GM19463 (cell line): ENCODE data around the gene RASAL1.
"Not testable (repeated sequence)": the region's sequence is repeated elsewhere in the genome, so short reads cannot be mapped to it uniquely, and the experiment has no call there.

Experiments
- ATAC-seq: cut with Tn5 transposase; IDR thresholded peaks from one replicate; pipeline ENCODE4 v1.9.1; 2021; ENCODE audit warnings: mild to moderate bottlenecking, moderate library complexity; ENCODE audit not compliant: unreplicated experiment

The RASAL1 gene

DNA sequence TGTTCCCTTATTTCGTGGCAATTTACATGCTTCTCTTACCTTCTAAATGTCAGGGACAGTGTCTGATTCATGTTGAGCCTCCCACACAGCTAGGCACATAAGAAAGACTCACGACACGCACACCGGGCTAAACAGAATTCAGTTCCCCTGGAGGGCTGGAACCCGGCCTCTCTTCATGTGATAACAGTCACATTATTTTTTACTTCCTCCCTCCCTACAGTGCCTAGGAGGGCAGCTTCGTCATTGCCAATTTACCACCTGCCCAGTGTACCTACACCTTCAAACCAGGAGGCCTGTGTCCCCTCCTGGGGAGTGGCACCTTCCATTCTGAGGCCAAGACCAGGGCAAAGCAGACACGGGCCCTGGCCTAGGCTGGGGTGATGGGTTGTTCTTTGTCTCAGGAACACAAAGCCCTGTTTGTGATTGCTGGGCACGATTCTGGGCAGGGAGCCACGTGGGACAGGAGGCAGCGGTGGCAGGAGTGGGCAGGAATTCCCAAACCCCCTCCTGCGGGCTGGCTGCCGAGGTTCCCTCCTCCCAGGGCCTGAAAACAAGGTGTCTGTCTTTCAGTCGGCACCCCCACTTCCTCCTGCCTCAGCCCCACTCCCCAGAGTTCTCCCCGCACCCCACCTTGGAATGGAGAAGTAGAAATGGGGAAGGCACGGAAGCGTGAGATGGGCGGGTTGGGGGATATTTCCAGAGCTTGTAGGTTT, 6.8 kb upstream of the RASAL1 start:
- ATAC-seq: no peak

DNA sequence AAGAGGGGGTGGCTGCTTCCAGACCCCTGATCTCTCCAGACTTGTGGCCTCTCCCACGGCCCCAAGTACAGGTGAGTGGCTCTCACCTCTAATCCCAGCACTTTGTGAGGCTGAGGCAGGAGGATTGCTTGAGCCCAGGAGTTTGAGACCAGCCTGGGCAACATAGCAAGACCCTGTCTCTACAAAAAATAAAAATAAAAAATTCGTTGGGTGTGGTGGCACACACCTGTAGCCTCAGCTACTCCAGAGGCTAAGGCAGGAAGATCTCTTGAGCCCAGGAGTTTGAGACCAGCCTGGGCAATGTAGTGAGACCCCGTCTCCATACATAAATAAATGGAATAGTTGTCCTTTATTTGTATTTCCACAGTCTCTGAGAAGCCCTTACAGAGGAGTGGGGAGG, 6.2 kb upstream of the RASAL1 start:
- ATAC-seq: not testable (repeated sequence)

DNA sequence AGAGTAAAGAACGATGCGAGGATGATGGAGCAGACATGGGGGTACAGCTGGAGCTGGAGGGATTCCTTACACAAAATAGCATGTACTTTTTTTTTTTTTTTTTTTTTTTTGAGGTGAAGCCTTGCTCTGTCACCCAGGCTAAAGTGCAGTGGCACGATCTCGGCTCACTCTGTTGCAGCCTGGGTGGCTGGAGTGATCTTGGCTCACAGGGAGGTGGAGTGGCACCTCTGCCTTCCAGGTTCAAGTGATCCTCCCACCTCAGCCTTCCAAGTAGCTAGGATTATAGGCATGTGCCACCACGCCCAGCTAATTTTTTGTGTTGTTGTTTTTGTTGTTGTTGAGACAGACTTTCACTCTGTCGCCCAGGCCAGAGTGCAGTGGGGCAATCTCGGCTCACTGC, 5.1 kb upstream of the RASAL1 start:
- ATAC-seq: no peak

DNA sequence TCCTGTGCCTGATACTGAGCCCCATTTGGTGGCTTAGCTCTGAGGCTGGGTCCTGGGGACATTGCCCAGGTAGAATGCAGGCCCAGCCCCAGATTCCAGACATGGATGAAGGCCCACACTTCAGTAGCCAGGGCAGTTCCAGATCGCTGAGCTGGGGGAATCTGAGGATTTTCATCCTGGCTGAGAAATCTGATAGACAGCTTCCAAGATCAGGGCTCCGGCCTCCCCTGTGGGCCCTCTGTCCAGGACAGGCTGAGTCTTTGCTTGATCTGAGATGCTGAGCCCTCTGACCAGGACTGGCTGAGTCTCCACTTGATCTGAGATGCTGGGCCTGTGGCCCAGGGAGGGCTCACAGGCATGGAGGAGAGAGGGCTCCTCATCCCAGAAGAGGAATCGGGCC, 3.3 kb upstream of the RASAL1 start:
- no peak for ATAC-seq

DNA sequence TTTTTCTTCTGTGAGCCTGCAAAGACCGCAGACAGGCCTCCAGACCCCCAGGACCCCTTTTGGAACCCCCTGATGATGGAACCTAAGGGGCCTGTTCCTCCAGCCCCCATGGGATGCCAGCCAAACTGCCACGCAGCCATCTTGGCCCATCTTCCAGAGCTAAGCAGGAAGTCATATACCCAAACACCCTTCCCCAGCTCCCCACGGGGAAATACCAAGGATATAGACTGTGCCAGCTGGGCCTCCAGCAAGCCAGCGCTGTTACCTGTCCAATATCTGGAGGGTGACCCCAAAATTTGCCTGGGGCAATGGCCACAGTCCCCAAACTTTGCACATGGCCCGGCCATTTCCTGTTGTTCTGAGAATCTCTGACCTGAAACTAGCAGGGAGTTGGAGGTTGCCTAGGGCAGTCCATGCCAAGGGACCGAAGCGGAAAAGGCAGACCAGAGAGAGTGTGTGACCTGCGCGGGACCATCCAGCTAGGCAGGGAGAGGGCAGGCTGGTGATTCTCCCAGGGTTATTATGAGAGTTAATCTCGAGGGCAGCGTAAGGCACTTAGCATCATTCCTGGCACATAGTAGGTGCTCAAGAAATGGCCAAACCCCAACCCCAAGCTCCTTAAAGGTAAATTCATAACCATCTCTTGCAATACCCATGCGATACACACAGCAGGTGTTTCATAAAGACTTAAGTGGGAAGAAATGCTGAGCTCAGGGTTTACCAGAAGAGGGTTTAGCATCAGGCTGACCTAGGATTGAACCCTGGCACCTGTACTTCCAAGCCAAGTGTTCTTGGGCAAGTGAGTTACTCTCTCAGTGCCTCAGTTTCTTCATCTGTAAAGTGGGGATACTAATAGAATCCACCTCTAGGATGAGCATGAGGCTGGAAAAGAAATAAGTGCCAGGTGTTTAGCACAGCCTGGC, 2.6 kb upstream of the RASAL1 start:
- ATAC-seq: no peak

DNA sequence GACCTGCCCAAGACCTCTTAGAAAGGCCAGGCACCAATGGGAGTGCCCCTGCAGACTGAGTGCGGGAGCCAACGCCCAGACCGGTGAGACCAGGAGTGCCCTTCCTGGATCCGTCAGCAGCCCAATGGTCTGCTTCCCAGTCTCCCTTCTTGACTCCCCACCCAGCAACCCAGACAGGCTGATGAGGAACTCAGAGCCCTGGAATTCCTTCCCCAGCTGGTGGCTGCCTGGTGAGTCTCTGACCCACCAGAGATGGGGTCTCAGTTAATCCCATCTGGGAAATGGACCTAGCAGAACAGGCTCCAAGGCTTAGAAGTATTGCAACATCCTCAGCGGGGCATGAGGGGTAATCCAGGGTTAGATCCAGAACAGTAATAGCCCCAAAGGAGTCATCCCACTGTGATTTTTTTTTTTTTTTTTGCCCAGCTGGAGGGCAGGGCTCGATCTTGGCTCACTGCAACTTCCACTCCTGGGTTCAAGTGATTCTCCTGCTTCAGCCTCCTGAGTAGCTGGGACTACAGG, 1.5 kb upstream of the RASAL1 start:
- ATAC-seq: no peak

DNA sequence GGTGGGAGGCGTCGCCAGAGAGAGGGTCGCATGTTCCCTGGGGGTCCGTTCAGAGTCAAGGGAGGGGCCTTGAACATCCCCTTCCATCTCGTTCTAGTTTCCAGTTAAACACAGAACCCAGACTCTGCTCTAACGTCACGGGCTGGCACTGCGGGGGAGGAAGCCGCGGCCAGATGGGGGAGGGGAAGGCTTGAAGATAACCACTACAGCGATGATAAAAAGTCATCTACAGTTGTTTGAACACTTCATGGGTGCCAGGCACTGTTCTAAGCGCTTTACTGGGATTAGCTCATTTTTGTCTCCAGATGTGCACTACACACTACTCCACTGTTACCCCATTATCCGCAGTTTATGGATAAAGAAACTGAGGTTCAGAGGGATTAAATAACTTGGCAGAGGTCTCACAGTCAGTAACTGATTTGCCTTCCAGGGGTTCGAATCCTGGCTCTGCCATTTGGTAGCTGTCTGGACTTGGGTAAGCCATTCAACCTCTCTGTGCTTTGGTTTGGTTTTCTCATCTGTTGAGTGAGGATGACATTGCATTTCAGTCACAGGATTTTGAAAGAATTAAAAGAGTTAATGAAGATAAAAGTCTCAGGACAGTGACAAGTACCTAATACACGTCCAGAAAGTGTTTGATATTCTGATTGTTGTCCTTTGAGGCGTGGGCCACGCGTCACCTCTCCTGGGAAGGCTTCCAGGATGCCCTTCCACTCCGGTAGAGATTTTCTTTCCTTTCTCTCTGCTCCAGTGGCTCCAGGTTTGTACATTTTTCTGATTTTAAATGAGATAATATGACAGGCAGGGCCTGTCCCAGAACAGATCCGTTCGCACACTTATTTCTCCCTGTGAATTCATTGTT, 798 bp upstream of the RASAL1 start:
- no peak for ATAC-seq

DNA sequence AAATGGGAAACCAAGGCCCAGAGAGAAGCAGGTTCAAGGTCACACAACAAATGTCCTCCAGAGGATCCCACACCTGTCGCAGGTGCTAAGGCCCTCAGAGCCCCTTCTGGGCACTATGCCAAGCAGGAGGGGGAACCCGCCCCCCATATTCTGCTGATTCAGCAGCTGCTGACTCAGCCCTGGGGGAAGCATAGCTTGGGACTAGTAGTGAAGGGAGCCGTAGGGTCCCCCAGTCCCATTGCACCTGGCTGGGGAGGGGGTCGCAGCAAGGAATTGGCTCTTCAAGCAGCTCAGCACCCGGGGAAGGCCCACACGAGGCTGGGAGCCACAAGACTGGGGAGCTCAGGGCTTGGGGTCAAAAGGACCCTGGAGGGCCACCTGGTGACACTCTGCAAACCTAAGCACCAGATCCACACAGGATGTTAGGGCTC, 1.0 kb downstream of the RASAL1 start:
- no peak for ATAC-seq

DNA sequence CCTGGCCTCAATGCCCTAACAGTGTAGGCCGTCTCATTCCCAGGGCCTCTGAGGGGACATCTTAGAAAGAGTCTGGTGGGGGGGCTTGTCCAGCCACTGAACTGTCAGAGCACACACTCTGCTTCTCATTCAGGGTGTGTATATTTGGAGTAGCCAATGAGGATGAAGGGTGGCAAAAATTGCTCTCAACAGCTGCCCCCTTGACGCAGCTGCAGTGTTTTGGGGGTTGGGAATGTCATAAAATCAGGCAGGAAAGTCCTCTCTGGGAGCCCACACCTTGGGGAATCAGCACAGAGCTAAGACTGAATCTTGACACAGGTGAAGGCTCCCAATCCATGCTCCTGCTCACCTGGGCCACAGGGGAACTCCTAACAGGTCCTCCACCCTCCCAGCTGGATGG, 1.5 kb downstream of the RASAL1 start:
- ATAC-seq: no peak

DNA sequence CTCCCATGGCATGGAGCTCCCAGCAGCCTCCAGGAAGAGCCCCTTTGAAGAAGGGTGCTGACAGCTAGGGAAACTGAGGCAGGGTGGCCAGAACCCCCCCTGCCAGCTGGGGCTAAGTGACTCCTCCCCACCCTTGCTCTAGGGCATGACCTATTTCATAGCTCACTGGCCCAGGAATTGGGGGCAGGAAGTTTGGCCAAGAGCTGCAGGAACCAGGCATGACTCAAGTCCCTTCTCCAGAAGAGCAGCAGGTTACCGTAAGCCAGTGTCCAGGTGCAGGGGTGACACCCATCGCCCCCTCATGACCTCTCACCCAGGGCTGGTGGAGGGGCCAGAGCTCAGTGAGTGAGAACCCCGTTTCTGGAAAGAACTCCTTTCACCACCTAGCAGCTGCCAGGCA, 1.9 kb downstream of the RASAL1 start:
- ATAC-seq: no peak

DNA sequence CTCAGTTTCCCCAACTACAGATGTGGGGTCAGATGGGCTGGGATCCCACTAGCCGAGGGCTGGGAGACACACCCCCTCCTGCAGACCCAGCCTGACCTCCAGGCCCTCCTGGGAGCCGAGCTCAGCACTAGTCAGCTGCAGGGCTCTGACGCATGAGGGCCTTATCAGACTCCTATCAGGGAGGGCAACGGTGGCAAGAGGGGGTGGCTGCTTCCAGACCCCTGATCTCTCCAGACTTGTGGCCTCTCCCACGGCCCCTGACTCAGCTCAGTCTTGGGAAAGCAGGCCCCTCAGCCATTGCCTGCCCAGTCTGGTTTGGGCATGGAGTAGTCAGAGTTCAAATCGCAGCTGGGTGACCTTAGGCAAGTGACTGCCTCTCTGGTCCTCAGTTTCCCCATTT, 2.5 kb downstream of the RASAL1 start:
- ATAC-seq: no peak

DNA sequence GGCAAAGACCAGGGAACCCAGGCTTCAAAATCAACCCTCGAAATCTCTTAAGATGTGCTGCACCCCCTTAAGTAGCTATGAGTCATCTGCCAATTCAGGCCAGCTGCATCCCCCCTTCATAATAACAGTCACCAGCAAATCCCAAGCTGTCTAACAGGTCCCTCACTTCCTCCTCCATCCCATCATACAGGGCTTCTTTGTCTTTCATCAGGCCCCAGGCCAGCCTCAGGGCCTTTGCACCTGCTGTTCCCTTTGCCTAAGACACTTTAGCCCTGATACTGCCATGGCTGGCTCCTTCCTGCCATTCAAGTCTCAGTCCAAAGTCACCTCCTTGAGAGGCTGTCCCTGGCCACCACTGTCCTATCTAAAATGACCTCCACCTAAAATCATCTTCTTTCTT, 4.0 kb downstream of the RASAL1 start:
- no peak for ATAC-seq

DNA sequence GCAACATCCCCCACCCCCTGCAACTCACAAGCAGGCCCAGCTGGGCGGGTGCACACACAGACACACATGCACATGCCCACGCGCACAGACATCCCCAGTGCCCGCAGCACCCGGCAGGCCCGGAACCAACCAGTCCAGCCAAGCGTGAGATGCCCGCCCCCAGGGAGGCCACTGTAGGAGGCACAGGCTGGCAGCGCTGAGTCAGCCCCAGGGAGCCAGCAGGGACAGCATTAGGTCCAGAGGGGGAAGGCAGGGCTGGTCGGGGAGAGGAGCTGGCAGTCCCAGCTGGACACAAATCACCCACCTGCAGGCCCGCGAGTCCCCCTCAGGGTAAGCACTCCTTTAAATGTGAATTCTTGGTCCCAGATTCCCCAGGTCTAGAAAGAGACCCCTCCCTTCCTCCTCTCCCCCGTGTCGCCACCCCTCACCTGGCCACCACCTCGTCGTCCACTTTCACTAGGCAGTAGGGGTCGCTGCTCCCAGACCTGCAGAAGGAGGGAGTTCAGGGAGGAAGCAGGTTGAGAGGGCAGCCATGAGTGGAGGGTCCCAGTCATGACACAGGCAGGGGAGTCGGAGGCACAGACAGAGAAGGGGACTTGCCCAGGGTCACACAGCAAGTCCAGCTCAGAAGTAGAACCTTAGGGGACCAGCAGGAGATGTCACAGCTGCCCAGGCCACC, 5.0 kb downstream of the RASAL1 start:
- no peak for ATAC-seq

DNA sequence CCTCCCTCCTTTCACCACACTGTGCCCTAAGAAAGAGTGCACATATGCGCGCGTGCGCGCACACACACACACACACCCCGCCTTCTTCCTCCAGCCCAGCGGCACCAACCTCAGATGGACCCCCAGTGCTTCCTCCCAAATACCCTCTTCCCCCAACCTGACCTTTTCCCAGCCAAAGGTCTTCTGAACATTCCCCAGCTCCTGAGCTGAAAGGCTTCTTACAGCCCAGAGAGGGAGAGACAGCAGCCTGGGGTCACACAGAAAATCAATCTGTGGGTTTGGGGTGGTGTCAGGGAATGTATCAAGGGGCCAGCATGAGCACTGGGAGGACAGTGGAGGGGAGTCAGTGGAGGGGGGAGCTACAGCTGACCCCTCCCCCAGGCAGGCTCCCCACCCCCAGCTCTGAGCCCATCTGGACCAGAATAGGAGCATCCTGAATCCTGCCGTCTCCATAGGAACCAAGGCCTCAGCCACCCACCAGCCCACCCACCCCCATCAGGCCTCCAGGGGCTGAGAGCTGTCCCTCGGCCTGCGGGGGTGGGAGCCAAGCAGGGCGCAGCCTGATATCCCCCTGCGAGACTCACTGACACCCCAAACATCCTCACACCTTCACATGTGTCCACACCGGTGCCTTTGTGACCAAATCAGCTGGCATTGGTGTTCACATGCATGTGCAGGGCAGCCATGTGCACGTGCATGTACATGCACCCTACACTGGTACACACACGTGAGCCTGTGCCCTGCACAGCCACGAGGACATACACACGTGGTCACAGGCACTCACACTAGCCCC, 5.7 kb downstream of the RASAL1 start:
- no peak for ATAC-seq

DNA sequence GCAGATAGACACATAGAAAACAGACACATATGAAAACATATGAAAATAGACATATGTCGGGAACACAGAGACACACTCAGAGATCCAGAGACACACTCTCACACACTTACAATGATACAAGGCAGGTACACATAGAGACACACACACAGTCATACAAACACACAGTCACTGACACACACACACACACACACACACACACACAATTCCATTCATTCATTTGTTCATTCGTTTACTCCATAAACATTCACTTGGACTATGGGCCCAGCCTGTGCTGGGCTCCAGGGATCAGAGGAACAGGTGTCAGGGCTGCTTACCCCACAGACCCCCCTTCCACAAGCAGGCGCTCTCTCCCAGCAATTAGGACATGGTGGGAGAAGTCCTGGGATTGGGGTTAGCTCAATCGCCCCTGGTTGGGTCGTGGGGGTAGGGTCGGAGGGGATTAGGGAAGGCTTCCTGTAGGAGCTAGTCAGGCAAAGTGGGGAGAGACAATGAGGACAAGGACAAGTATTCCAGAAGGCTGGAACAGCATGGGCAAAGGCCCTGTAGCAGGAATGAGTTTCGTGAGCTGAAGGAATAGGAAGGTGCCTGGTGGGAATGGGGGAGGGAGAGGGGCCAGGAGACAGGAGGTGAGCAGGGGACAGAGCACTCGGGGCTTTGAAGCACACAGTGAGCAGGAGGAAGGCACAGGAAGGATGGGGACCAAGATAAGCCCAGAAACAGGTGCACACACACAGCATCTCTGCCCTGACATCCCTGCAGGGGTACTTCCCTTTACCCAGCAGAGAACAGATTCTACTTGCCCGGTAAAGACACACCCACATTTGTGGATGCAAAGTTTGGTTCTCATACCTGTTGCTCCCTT, 6.5 kb downstream of the RASAL1 start:
- ATAC-seq: no peak

DNA sequence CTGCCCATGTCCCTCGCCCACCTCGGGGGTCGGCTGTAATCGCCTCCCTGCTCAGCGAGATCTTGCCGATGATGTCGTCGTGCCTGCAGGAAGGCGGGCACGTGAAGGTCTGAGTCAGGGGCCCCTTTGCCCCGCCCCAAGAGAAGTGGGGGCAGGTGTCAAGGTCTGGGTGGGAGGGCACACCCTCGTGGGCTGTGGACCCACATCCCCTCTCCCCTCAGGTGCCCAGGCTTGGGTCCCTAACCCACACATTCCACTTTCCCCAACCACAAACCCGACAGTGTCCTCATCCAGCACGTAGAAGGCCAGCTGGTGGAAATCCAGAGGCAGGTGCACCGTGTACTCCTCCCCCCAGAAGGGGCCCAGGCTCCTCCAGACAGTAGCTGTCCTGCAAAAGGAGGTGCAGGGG, 7.8 kb downstream of the RASAL1 start:
- ATAC-seq: no peak

DNA sequence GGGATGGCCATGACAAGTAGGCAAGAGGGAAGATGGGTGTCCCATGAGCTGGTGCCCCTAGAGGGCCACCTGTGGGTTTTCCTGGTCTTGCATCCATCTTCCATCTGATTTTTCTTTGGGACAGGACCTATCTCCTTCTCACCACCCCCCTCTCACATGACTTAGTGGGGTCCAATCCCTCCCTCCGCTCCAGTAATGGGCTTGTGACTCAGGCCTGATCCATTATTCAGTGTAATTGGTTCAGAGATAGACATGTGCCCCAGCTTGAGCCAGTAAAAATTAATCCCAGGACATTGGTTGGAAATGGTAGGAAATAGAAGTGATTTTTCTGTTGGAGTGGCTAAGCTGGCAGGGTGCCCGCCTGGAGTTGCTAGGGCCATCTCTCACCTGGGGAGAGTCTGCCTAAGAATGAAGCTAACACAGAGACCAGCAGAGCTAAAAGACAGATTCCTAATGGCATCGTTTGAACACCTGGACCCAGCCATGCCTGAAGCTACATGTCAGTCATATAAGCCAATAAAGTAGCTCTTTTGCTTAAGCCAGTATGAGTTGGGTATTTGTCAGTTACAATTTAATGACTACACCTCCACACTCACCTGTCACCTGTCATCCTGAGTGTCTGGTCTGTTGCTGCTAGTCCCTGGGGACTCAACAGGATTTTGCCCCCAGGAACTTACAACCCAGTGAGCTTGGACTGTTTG, 14.7 kb downstream of the RASAL1 start:
- ATAC-seq: no peak

DNA sequence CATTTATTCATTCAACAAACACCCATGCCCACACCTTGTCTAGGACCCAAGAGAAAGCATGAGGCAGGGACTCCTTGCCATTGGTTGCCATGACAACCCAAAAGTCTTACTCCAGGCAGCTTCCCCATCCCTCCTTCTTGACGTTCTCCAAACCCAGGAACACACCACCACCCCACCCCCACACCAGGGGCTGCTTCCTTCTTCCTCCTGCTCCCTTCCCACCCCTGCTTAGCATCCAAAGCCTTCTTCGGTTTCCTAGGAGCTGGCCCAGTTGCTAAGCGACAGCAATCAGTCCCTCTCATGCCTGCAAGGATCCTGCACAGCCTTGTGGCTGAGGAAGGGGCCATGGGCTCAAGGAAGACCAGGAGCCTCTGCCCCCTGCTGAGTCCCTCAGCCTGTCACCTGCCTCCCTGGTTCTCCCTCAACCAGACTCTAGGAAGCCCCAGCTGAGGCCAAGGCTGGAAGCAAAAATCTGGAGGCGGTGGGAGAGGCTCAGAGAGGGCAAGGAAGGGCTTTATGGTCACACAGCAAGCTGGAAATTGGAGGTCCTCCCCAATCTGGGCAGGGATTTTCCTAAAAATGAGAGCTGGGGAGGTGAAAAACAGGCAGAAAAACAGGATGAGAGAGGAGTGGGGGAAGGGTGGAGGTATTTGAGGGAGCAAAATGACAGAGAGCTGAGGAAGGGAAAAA, 15.4 kb downstream of the RASAL1 start:
- no peak for ATAC-seq
